BE2C (cell line): ENCODE data around the gene CIP2A.

Source experiments
- DNase-seq: peaks from one replicate; pipeline ENCODE4 v3.0.0-alpha.2; 2020
- H3K27me3 ChIP-seq: fragments of 250-450 bp; sonication (Bioruptor Pico); 2 replicates; pipeline ENCODE4 v1.5.1; 2020; ENCODE audit warnings: mild to moderate bottlenecking
- H3K36me3 ChIP-seq: fragments of 250-450 bp; sonication (Bioruptor Pico); 2 replicates; pipeline ENCODE4 v1.5.1; 2020; ENCODE audit warnings: mild to moderate bottlenecking
- H3K4me1 ChIP-seq: fragments of 250-450 bp; sonication (Bioruptor Pico); 2 replicates; pipeline ENCODE4 v1.5.1; 2020
- H3K4me3 ChIP-seq: 2 replicates; pipeline ENCODE4 v1.5.1; 2011; ENCODE audit warnings: low read depth, low read length
- H3K9me3 ChIP-seq: fragments of 250-450 bp; sonication (Bioruptor Pico); 2 replicates; pipeline ENCODE4 v1.5.1; 2020
- TF ChIP-seq, protein P1 (sequence below): IDR thresholded peaks from 2 replicates; pipeline ENCODE4 v1.5.1; 2012; ENCODE audit warnings: mild to moderate bottlenecking, low read depth, low read length

The CIP2A gene

GRCh38 chr3:108608750-108609149 lies 19.5 kb upstream of the CIP2A start:
- Histone ChIP-seq H3K27me3 (no peaks in the 10 kb centered on the region), H3K36me3 (no peaks in the 10 kb centered on the region), H3K9me3 (no peaks in the 10 kb centered on the region), H3K4me1 (no peaks in the 10 kb centered on the region), H3K4me3 (no peak overlapping the region)
- no peak for DNase-seq
- TF ChIP-seq, protein P1, sequence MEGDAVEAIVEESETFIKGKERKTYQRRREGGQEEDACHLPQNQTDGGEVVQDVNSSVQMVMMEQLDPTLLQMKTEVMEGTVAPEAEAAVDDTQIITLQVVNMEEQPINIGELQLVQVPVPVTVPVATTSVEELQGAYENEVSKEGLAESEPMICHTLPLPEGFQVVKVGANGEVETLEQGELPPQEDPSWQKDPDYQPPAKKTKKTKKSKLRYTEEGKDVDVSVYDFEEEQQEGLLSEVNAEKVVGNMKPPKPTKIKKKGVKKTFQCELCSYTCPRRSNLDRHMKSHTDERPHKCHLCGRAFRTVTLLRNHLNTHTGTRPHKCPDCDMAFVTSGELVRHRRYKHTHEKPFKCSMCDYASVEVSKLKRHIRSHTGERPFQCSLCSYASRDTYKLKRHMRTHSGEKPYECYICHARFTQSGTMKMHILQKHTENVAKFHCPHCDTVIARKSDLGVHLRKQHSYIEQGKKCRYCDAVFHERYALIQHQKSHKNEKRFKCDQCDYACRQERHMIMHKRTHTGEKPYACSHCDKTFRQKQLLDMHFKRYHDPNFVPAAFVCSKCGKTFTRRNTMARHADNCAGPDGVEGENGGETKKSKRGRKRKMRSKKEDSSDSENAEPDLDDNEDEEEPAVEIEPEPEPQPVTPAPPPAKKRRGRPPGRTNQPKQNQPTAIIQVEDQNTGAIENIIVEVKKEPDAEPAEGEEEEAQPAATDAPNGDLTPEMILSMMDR = no peak

DNA sequence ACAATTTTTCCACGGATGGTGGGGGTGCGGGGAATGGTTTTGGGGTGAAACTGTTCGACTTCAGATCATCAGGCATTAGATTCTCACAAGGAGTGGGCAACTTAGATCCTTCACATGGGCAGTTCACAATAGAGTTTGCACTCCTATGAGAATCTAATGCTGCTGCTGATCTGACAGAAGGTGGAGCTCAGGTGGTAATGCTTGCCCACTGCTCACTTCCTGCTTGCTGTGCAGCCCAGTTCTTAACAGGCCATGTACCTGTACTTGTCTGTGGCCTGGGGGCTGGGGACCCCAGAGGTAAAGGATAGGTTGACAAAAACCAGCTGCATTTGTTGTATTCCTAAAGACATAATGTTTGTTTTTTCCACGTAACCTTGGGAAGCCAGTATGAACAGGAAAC lies 16.3 kb upstream of the CIP2A start:
- TF ChIP-seq, protein P1 = no peak
- H3K9me3 ChIP-seq = no peaks in the 10 kb centered on the region
- no peaks in the 10 kb centered on the region for H3K4me1 ChIP-seq
- no peaks in the 10 kb centered on the region for H3K27me3 ChIP-seq
- H3K36me3 ChIP-seq = no peaks in the 10 kb centered on the region
- H3K4me3 ChIP-seq = no peak overlapping the region
- DNase-seq = no peak

- no peak for DNase-seq
- H3K4me1 ChIP-seq = no peaks in the 10 kb centered on the region
- no peaks in the 10 kb centered on the region for H3K9me3 ChIP-seq
- no peaks in the 10 kb centered on the region for H3K36me3 ChIP-seq
- H3K27me3 ChIP-seq = no peaks in the 10 kb centered on the region
- H3K4me3 ChIP-seq = no peak overlapping the region
- TF ChIP-seq, protein P1 = no peak
Observed at GRCh38 chr3:108605028-108605427, 15.8 kb upstream of the CIP2A start.

DNA sequence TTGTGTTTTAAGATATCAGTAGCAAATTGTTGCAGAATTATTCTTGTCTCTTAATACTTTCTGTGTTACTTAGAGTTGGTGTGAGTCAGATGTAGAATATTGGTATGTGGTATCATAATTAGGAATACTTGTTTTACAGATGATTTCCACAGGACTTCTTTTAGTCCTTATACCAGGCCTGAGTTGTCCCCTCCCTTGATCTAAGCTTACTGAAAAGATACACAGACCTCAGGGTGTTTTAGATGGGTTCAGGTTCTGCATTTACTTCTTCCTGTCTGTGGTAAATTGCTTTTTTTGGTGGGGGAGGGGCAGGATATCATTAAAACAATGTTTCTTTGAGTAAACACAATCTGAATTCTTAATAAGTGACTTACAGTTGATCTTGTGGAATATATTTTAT lies 14.5 kb upstream of the CIP2A start:
- DNase-seq = no peak
- no peak overlapping the region for H3K4me3 ChIP-seq

GRCh38 chr3:108602935-108603294 lies 13.7 kb upstream of the CIP2A start:
- no peak for DNase-seq

More for the DNA sequence above, 14.5 kb upstream of the CIP2A start:
- Histone ChIP-seq H3K9me3 (no peaks in the 10 kb centered on the region), H3K4me1 (no peaks in the 10 kb centered on the region), H3K36me3 (no peaks in the 10 kb centered on the region), H3K27me3 (no peaks in the 10 kb centered on the region)
- TF ChIP-seq, protein P1 = no peak

DNA sequence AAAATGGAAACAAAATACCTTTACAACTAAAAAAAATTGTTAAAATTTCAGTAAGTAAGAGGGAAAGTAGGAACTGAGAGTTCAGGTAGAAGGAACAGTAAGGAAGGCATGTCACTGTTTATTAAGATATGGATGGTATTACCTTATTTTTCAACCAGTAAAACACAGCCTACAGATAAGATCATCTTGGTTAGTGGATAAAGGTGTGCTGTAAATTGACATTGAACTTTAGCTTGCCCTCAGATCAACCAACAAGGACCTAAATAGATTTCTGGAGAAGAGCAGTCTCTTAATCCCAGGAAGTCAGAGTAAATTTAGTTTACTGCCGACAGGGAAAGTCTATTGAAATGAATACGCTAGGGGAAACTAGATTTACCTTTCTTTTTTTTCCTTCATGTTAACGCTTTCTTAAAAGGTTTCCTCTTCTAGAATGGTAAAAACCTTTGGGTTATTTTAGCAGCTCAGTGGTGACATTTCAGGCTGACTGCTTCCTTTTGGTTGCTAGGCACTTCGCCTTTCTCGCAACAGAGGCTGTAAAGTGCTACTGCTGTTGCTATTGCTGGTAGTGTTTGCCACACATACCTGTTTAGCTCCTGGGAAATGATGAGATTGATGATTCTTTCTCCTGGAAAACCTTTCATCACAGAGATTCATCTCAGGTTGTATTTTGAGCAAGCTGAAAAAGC lies 13.2 kb upstream of the CIP2A start:
- TF ChIP-seq, protein P1 = no peak
- no peak for DNase-seq
- H3K36me3 ChIP-seq = no peaks in the 10 kb centered on the region
- no peaks in the 10 kb centered on the region for H3K9me3 ChIP-seq
- H3K27me3 ChIP-seq = no peaks in the 10 kb centered on the region
- H3K4me3 ChIP-seq = no peak overlapping the region
- H3K4me1 ChIP-seq = no peaks in the 10 kb centered on the region

More at GRCh38 chr3:108602935-108603294, 13.7 kb upstream of the CIP2A start:
- TF ChIP-seq, protein P1 = no peak
- Histone ChIP-seq H3K4me1 (no peaks in the 10 kb centered on the region), H3K9me3 (no peaks in the 10 kb centered on the region), H3K36me3 (no peaks in the 10 kb centered on the region), H3K27me3 (no peaks in the 10 kb centered on the region), H3K4me3 (no peak overlapping the region)
